GM18511 (cell line): ENCODE measurements around the gene ERCC1.
"Not testable (repeated sequence)": the region's sequence is repeated elsewhere in the genome, so short reads cannot be mapped to it uniquely, and the experiment has no call there.

Source experiments
- ATAC-seq: cut with Tn5 transposase; IDR thresholded peaks from one replicate; pipeline ENCODE4 v1.9.1; 2021; ENCODE audit warnings: mild to moderate bottlenecking, moderate library complexity; ENCODE audit not compliant: unreplicated experiment

Gene ERCC1

GRCh38 chr19:45455707-45456499 is 32.2 kb upstream of the ERCC1 start:
- no peak for ATAC-seq

GRCh38 chr19:45451850-45452387 is 28.2 kb upstream of the ERCC1 start:
- ATAC-seq, result no peak

- no peak for ATAC-seq
Observed at GRCh38 chr19:45451131-45451849, 27.6 kb upstream of the ERCC1 start.

DNA sequence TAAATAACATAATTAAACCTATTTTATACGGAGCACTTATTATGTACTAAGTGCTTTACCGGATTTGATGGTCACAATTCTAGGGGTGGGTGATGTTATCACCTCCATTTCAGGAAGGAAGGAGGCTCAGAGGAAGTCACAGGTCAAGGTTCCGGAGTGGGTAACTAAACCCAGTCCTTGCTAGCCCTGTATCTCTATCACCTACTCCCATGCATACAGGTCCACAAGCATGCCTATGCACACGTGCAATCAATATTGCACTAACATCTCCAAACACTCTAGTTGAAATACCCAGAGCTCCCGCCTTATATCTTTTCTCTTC is 26.3 kb upstream of the ERCC1 start:
- peak; percentile 34 for ATAC-seq

DNA sequence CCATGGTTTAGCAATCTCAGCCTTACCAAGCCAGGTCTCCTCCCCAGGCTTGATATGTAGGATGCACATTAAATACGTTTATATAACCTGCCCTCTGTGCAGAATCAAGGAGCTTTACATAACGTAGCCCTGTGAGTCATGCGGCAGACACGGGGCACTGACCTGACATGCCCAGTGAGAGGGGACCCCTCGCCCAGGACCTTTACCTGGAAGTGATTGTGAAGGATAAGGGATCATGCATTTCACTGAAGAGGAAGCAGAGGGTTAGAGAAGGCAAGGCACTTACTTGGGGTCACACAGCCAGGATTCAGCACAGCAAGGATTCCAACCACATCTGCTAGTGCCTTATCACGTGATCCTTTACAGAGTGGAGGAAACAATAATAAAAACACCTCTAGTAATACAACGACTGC is 25.2 kb upstream of the ERCC1 start:
- ATAC-seq, result no peak

- no peak for ATAC-seq
Observed at GRCh38 chr19:45448425-45448756, 24.7 kb upstream of the ERCC1 start.

GRCh38 chr19:45446944-45447343 is 23.2 kb upstream of the ERCC1 start:
- ATAC-seq, result no peak

DNA sequence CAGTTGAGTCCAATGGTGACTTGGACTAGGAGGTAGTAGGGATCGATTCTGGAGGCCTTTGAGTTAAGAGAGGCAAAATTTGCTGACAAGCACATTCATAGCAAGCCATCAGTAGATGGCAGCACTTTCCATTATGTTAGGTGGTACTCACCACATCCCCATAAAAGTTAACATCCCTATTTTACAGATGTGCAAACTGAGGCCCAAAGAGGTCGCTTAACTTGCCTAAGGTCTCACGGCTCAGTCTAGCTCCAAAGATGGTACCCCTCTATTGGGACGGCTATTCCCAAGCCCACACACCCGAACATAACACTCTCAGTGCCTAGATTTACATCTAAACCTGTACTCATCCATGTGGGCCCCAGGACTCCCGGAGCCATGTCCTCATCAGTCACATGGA is 22.6 kb upstream of the ERCC1 start:
- no peak for ATAC-seq

GRCh38 chr19:45445139-45445538 is 21.4 kb upstream of the ERCC1 start:
- no peak for ATAC-seq

GRCh38 chr19:45444318-45445041 is 20.8 kb upstream of the ERCC1 start:
- peak; percentile 46 for ATAC-seq

GRCh38 chr19:45443462-45444317 is 20.0 kb upstream of the ERCC1 start:
- ATAC-seq, result no peak

DNA sequence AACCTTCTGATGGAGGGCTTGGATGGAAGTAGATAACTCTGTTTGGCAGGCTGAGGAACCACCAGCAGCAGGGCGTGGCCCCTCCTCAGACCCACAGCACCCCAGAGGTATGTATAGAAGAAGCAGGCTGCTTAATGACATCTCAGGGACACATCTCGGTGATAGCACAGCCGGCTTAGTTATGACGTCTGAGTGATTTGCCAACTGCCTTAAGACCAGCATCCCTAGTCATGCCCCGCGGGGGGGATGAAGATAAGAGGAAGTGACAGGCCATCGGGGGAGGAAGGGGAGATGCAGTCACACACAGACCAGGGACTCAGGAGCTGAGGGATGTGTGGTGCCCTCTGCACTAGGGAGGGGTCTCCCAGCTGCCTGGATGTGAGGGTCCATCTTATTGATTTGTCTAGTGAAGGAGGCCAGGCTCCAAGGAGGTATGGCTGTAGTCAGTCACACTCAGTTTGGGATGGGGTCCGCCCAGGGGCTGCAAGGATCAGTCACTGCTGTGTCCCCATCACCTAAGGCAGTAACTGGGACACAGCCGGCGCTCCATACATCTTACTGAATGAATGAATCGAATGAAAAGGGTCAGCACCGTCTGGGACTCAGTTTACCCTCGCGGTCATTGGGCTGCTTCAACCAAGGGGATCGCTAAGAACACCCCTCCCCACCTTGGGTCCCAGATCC is 19.2 kb upstream of the ERCC1 start:
- ATAC-seq, result no peak

GRCh38 chr19:45442408-45442777 is 18.7 kb upstream of the ERCC1 start:
- no peak for ATAC-seq

GRCh38 chr19:45440873-45441654 is 17.3 kb upstream of the ERCC1 start:
- ATAC-seq, result no peak

GRCh38 chr19:45440259-45440638 is 16.5 kb upstream of the ERCC1 start:
- ATAC-seq, result no peak

DNA sequence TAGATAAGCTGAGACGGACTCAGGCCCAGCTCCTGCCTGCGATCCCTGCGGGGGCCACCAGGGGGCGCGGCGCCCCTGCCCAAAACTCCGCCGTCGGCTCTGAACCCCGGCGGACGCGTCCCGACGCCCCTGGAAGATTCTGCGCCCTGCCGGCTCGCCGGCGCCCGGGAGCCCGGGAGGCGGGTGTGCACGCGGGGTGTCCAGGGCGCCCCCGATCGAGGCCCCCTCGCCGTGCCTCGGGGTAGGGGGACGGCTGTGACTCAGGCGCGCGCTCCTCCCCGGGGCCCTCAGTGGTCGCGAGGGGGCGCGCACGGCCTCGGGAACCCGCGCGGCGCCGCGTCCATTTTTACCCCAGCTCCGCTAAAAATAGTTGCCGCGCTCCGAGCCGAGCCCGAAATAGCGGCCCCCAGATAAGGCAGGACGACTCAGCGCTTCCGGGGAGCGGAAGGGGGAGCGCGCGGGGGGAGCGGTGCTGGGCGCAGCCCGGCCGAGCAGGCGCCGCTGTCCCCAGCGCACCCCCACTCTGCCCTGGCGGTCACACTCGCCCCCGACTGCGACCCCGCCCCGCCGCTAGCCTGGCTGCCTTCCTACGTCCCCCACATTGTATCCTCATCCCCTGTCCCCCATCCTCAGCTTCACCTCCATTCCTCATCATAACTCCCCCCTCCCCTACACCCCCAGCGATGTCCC is 16.0 kb upstream of the ERCC1 start:
- peak; percentile 60 for ATAC-seq

DNA sequence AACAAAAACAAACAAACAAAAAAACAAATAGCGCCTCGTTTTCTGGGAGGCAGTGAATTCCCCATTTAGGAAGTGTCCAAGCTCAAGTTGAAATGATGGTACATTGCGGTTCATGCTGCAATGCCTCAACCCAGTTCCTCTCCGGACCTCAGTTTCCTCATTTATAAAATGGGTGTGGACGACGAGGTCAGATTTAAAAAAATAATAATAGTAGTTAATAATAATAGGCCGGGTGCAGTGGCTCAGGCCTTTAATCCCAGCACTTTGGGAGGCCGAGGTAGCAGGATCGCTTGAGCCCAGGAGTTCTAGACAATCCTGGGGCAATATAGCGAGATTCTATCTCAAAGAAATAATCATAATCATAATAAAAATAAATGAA is 15.5 kb upstream of the ERCC1 start:
- no peak for ATAC-seq

- no peak for ATAC-seq
Observed at GRCh38 chr19:45437328-45437727, 13.6 kb upstream of the ERCC1 start.

GRCh38 chr19:45432543-45432942 is 8.8 kb upstream of the ERCC1 start:
- not testable (repeated sequence) for ATAC-seq
